Measurements from ENCODE around the gene CELF2. TPM values are rescaled to one million over a fixed set of nuclear protein-coding genes. Genes with fewer than 3 reads are reported as not detected.

Gene CELF2
- total RNA-seq, 1 experiment from 2014 or later: 0.07 TPM

DNA sequence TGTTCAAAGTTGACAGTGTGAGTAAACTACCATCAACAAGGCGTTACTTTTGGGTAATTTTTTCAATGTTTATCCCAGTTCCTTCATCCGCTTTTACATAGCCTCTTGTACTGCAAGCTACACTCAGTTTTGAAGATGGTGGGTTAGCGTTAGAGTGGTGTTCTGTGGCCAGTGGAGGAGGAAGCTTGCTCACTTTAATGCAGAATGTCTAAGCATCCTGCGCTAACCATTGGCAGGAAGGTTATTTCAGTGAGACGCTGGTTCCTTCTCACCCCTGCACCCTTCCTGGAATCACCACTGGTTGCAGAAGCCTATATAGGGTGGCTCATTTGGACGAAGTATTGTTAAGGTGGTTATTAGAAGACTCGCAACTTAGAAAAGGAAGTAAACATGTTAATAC is 159.1 kb downstream of the CELF2 start:
- Mint-ChIP-seq H3K36me3 (ENCODE audit: insufficient read depth, unreplicated experiment) (no peaks in the 10 kb centered on the region), H3K27ac (ENCODE audit: low read depth, unreplicated experiment) (no peak overlapping the region), H3K4me3 (ENCODE audit: unreplicated experiment) (no peak overlapping the region), H3K4me1 (ENCODE audit: insufficient read depth, unreplicated experiment) (no peaks in the 10 kb centered on the region), H3K9me3 (ENCODE audit: unreplicated experiment) (no peaks in the 10 kb centered on the region), H3K27me3 (ENCODE audit: insufficient read depth, unreplicated experiment) (peaks cover 18% of the 10 kb centered on the region)
- TF ChIP-seq, protein P1, sequence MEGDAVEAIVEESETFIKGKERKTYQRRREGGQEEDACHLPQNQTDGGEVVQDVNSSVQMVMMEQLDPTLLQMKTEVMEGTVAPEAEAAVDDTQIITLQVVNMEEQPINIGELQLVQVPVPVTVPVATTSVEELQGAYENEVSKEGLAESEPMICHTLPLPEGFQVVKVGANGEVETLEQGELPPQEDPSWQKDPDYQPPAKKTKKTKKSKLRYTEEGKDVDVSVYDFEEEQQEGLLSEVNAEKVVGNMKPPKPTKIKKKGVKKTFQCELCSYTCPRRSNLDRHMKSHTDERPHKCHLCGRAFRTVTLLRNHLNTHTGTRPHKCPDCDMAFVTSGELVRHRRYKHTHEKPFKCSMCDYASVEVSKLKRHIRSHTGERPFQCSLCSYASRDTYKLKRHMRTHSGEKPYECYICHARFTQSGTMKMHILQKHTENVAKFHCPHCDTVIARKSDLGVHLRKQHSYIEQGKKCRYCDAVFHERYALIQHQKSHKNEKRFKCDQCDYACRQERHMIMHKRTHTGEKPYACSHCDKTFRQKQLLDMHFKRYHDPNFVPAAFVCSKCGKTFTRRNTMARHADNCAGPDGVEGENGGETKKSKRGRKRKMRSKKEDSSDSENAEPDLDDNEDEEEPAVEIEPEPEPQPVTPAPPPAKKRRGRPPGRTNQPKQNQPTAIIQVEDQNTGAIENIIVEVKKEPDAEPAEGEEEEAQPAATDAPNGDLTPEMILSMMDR (IDR thresholded peaks at IDR 0.05; ENCODE audit: unreplicated experiment): no peak
- BruUV-seq (replicated peaks): no TSS peak
- ChIA-PET POLR2A (no interaction called here), CTCF (no interaction called here)
- intact Hi-C loops (cut with micrococcal nuclease): no loop called here
- DNase-seq (ENCODE audit: unreplicated experiment): no peak

DNA sequence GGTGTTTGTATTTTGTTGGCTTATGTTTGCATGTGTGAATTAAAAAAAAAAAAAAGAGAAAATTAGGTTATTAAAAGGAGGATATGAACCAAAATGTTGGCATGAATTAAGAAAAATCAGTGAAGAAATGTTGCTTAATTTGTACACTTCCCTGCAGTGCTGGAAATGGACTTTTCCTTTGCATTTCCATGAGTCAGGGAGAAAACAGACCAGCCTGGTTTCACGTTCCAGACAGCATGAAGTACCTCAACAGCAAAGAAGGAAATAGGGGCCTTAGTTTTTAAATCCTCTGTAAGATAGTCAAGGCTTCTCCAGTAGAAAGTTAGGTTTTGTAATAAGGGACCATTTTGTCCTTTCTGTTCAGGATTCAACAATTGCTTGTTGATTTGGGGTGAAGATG is 159.7 kb downstream of the CELF2 start:
- no peak overlapping the region for H3K4me3 Mint-ChIP-seq (ENCODE audit: unreplicated experiment)
- H3K27ac Mint-ChIP-seq (ENCODE audit: low read depth, unreplicated experiment): no peak overlapping the region
- H3K4me1 Mint-ChIP-seq (ENCODE audit: insufficient read depth, unreplicated experiment): no peaks in the 10 kb centered on the region
- BruUV-seq (replicated peaks): no TSS peak
- POLR2A ChIA-PET: no interaction called here
- CTCF ChIA-PET: no interaction called here
- H3K36me3 Mint-ChIP-seq (ENCODE audit: insufficient read depth, unreplicated experiment): no peaks in the 10 kb centered on the region
- DNase-seq (ENCODE audit: unreplicated experiment): no peak
- peaks cover 24% of the 10 kb centered on the region for H3K27me3 Mint-ChIP-seq (ENCODE audit: insufficient read depth, unreplicated experiment)
- intact Hi-C loops (cut with micrococcal nuclease): no loop called here
- H3K9me3 Mint-ChIP-seq (ENCODE audit: unreplicated experiment): no peaks in the 10 kb centered on the region
- TF ChIP-seq, protein P1 (IDR thresholded peaks at IDR 0.05; ENCODE audit: unreplicated experiment): no peak

DNA sequence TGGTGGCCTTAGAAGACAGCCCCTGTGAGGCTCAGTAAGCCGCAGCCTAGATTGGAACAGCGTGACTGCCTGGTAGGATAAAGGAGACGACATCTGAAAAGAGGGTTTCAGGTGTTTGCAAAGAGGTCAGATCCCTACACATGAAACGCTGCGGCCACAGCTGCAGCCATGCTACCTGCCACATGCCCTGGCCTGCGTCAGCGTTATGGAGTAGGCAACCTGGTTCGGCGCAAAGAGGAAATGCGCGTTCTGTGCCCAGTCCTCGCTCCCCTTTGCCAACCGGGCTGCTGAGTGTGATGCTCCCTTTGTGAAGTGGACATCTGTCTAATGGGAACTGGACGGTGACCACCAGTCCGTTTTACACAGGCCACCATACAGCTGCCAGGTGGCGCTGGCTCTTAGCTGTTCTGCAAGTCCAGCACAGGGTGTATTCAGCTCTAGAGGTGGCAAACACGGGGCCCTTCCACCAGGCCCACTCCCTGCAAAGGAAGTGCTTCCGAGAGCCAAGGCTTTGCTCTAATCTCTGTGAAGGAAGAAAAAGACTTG is 160.3 kb downstream of the CELF2 start:
- TF ChIP-seq, protein P1 (IDR thresholded peaks at IDR 0.05; ENCODE audit: unreplicated experiment): no peak
- ChIA-PET CTCF (no interaction called here), POLR2A (no interaction called here)
- Mint-ChIP-seq H3K4me3 (ENCODE audit: unreplicated experiment) (no peak overlapping the region), H3K9me3 (ENCODE audit: unreplicated experiment) (no peaks in the 10 kb centered on the region), H3K36me3 (ENCODE audit: insufficient read depth, unreplicated experiment) (no peaks in the 10 kb centered on the region), H3K4me1 (ENCODE audit: insufficient read depth, unreplicated experiment) (no peaks in the 10 kb centered on the region), H3K27ac (ENCODE audit: low read depth, unreplicated experiment) (no peak overlapping the region), H3K27me3 (ENCODE audit: insufficient read depth, unreplicated experiment) (peaks cover 30% of the 10 kb centered on the region)
- no peak for DNase-seq (ENCODE audit: unreplicated experiment)
- intact Hi-C loops (cut with micrococcal nuclease): no loop called here
- BruUV-seq (replicated peaks): no TSS peak

DNA sequence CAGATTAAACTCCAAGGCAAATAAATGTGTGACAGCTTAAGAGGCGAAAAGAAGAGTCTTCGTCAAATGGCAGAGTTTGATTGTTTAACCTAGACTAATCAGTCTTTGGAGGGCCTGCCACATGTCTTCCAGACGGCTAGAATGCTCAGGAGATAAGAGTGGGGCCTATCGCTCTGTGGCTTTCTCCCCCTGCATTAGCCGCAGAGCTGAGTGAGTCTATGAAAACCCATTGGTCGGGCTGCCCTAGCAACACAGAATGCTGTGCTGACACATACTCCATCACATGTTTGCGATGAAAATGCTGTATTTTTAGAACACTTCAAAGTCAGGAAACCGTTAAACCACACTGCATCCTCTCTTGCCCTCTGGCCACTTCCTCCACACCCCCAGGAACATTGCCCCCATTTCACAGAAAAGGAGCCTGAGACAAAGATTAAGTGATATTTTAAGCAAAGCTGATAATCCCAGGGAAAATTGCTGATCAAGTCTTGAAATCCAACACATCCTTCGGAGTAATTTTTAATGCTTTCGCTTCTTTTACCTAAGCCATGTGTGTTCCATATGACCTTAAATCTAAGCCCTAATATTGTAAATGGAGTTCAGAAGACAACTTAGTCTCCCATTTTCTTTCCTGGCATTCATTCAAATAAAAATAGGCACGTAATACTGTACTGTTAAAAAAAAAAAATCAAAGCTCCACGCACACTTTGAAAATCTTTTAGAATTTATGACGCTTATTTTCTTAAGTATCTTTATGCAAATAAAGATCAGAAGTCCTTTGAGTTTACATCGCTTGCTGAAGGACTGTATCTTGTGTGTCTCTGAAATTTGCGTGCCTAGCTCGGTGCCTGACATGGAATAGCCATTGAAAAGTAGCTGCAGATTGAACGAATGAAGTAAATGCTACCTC is 161.2 kb downstream of the CELF2 start:
- ChIA-PET POLR2A (no interaction called here), CTCF (no interaction called here)
- H3K27me3 Mint-ChIP-seq (ENCODE audit: insufficient read depth, unreplicated experiment): peaks cover 39% of the 10 kb centered on the region
- no peak overlapping the region for H3K4me3 Mint-ChIP-seq (ENCODE audit: unreplicated experiment)
- intact Hi-C loops (cut with micrococcal nuclease): no loop called here
- TF ChIP-seq, protein P1 (IDR thresholded peaks at IDR 0.05; ENCODE audit: unreplicated experiment): no peak
- no TSS peak for BruUV-seq (replicated peaks)
- H3K36me3 Mint-ChIP-seq (ENCODE audit: insufficient read depth, unreplicated experiment): no peaks in the 10 kb centered on the region
- H3K9me3 Mint-ChIP-seq (ENCODE audit: unreplicated experiment): no peaks in the 10 kb centered on the region
- no peaks in the 10 kb centered on the region for H3K4me1 Mint-ChIP-seq (ENCODE audit: insufficient read depth, unreplicated experiment)
- no peak for DNase-seq (ENCODE audit: unreplicated experiment)
- no peak overlapping the region for H3K27ac Mint-ChIP-seq (ENCODE audit: low read depth, unreplicated experiment)

Measured in MCF 10A (cell line).